HG03432 (cell line): ENCODE measurements around the gene GALNT15.

ENCODE experiments used
- ATAC-seq: cut with Tn5 transposase; IDR thresholded peaks from one replicate; pipeline ENCODE4 v1.9.1; 2021; ENCODE audit warnings: mild to moderate bottlenecking, moderate library complexity; ENCODE audit not compliant: unreplicated experiment

Gene GALNT15

DNA sequence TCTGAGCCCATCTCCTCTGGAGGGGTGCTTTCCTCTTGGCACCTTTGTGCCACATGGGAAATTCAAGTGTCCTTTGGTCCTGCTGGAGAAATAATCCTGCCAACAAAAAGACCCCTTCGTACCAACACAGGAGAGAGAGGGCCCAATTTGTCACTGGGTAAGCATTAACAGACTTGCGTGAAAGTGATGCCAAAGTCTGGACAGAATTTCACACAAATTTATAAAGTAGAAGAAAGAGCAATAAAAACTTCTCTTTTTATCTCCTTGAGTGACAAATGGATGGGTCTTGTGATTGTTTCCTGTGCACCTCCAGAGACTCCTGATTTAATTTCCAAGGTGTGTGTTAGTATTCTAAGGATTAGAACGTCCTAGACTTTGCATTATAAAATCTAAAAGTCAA, 75.4 kb downstream of the GALNT15 start:
- no peak for ATAC-seq

DNA sequence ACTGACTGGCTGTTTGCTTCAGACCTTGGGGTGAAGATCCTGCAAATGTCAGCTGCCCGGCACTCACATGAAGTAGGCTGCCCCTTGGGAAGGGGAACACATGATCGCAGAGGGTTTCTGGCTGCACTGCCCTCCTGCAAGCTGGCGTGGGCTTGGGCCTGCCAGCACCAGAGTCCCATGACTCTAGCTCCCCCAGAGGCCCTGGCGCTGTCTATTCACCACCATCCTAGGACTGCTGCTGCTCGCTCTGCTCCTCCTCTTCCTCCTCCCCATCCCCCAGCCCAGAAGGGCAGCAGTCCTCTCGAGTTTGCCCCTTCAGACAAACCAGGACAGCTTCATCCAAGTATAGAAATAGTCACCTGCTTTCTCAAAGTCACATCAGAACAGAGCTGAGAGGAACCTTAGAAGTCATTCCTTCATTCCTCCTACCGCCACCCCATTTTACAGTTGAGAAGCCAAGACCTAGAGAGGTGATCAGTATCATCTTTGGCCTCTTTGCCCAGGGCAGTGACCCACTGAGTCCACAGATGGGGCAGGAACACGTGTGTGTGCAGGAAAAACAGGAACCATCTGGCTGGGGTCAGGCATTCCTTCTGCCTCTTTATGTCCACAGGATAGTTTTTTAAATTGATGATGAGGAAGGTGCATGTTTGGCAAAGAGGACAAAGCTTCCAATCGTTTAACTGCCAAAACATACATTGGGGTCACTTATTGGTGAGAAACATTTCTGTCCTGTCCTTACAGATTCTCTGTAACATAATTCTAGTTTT, 77.0 kb downstream of the GALNT15 start:
- no peak for ATAC-seq

DNA sequence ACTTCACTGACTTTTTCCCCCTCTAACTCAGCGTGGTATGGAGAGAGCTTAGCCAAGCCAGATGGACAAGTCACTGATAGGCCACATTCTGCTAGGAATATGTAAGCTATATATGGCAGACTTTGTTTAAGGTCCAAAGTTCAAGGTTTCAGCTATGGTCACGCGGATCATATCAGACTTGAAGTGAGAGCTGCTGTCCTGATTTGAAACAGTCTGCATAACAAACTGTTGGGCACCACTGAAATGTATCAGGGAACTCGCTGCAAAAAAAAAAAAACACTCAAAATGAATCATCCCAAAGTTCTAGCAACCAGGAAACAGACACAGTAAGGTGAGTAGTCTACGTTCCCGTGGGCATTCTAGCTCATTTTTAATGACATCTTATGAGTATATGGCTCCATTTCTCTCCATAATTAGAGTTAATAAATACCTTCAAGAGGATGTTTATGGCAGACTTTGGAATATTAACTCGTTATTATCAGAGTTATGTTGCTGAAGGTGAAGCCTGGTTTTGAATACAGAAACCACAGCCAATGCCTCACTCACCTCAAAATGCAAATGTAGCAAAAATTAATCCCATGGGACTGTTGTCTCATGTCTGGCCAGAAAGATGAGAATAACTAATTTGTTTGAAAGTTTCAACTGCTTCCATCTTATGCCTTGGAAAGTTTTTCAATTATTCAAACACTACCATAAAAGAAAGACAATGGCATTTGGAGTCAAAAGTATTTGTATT, 77.9 kb downstream of the GALNT15 start:
- peak; percentile 51 for ATAC-seq

DNA sequence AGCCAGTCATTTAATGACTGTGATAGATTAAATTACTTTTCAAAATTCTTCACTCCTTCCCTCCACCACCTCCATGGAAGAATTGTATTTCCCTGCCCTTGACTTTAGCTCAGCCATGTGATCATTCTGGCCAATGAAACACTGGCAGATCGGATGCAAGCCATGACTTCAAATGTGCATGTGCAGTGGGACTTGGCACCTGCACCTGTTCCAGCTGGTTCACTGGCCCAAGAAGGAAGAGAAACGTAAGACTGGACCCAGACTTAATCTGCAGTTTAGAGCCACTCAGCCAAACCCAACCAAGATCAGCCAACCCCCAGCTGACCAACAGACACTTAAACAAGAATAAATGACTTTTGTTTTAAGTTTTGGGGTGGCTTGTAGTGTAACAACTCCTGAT, 78.5 kb downstream of the GALNT15 start:
- ATAC-seq, result peak; percentile 26

DNA sequence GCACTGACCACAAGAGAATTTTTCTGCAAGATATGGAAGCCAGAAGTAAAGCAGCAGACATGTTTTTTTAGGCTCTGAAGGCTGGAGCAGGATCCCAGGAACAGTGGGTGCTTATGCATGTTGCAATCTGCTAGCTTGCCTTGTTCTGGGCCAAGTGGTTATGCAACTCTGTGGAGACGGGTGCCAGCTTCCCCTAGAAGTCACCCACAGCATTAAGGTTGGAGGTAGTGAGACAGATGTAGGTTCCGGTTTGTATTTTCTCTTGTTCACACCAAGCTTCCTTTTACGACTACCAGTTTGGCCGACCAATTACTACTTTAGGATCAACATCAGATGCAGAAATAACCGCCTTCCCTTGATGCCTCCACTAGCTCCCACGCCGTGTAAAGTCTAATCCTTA, 79.1 kb downstream of the GALNT15 start:
- no peak for ATAC-seq

DNA sequence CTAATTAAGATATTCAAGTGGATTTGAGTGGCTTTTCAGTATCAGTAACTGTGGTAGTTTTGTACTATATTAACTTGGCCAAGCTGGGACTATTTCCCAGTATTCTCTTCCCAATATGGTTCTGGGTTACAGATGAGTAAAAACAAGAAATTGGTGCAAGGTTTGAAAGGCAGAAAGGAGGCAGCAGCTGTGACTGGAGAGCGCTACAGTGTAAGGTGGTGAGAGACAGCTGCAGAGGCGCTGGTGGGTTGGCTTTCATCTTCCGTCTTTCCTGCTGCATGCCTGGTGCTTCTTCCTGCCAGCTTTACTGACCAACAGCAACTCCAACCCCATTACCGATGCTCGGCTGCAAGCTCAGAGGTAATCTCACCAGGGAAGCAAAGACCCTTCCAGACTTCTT, 80.4 kb downstream of the GALNT15 start:
- no peak for ATAC-seq

DNA sequence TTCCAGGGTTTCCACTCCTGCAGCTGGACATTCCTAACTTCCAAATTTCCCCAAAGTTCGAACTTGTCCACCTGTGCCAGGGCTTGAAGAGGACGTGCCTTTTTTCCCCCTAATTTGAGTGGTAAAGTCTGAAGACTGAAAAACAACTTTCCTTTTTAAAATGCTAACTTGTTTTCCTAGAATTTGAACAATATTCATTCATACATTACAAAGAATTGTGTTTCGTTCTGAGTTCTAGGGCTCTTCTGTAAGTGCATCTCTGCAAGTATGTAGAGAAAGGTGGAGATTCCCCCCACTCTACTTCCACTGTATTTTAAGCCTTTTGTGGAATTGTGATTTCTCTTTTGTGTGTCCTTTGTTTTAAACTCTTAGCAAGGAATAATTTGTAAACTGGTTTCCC, 80.8 kb downstream of the GALNT15 start:
- no peak for ATAC-seq

DNA sequence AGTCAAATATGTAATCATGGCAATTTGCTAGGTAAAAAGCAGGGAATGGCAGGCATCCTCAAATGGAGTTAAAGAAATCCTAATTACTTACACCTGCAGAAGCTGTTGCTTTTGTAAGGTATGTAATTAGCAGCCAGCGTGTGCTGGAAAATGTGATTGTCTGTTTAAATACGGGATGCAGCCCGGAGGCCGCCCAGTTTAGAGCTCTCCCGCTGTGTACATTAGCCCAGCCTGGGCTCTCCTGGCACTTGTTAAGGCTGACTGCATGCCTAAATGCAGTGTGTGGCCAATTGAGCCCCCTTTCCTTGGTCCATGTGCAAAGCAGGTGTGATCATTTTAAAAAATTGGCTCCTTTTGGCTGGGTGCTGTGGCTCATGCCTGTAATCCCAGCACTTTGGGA, 81.2 kb downstream of the GALNT15 start:
- no peak for ATAC-seq

DNA sequence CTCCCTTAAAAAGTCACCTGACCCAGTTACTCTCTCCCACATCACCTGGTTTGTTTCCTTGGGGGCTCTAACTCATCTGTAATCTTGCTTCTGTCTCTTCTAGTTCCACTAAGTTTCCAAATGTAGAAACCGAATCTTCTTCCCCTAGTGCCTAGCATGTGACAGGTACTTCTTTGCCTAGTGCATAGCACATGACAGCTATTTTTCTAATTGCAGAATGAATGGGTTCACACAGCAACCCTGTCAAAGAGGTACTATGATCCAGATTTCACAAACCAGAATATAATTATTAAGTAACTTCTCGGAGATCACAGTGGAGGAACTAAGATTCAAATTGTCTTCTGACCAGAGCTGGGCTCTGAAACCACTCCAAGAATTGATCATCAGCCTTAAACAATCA, 82.8 kb downstream of the GALNT15 start:
- ATAC-seq, result no peak

DNA sequence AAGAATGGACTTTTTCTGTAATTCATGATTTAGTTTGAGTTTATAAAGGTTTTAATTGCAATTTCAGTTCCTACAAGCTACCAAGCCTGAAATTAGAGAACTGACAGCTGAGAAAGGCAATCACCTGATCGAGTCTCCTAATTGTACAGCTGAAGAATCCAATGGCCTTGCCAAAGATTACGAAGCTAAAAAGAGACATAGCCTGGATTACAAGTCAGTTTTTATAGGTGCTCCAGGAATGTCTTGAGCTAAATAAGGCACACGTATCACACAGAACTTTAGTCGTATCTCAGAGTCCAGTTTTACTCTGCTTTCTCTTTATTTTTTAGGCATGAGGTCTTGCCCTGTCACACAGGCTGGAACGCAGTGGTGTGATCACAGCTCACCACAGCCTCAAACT, 83.7 kb downstream of the GALNT15 start:
- ATAC-seq, result no peak

DNA sequence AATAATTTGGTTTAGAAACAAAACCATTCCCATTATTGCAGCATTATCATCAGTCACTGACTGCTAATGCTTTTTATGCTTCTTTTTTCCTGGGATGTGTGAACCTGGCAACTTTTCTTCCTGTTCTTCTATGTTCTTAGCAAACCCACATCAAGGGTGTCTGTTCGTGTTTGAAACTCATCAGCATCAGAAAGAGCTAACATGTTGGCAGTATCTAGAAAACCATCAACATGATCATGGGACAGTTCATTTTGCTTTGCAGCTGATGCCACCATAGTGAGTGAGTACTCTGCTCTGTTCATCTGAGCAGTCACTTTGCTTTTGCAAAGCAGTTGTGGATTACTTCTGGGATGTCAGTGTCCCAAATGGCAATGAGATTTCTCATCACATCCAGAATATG, 84.4 kb downstream of the GALNT15 start:
- ATAC-seq, result no peak

DNA sequence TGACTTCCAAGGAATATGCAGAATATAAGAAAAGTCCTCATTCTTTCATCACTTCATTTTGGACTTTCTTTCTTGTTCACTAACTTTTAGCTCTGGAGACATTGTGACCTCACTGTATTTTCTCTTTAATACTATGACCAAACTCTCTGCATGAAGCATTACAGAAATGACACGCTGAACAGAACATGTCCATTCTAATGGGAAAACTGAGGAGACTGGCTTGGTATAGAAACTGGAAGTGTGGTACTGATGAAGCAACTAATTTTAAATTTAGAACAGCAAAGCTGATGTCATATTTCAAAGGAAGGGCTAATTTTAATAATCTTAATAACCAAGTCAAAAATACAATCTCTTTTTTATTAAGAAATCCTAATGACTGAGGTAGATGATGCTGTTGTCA, 85.6 kb downstream of the GALNT15 start:
- no peak for ATAC-seq

DNA sequence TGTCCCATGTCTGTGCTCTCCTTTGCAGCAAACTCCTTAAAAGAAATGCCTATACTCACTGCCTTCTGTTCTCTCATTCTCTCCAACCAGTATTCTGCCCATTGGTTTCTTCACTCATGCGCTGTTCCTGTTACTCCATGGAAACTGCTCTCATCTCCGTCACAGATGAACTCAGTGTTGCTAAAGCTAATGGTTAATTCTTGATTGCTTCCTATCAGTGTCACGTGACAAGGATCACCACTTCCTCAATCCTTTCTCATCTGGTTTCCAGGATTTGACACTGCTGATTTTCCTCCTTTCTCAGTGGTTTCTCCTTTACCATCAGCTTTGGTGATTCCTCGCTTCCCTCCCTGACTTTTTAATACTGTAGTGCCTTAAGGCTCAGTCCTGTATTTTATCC, 87.7 kb downstream of the GALNT15 start:
- no peak for ATAC-seq

DNA sequence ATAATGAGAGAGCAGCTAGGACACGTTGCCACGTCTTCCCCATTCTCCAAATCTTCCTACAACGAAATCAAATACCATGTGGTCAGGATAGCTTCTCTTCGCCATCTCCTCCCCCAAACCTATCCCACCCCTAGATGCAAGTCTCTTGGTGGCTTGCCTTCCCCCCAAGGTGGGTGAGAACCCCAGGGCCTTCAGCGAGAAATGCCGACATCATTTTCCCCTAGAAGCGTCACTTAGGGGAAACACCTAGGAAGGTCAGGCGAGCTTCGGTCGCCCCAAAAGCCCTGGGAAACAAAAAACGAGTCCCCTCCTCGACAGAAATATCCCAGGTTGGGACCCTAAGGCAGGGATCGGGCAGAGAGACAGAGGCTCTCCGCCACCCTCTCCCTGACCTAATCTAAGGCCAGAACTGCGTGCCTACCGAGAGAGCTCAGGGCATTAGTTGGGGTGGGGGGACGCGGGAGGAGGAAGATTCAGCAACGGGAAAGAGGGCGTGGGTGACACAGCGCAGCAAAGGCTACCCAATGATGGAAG, 89.8 kb downstream of the GALNT15 start:
- ATAC-seq, result peak; percentile 0

DNA sequence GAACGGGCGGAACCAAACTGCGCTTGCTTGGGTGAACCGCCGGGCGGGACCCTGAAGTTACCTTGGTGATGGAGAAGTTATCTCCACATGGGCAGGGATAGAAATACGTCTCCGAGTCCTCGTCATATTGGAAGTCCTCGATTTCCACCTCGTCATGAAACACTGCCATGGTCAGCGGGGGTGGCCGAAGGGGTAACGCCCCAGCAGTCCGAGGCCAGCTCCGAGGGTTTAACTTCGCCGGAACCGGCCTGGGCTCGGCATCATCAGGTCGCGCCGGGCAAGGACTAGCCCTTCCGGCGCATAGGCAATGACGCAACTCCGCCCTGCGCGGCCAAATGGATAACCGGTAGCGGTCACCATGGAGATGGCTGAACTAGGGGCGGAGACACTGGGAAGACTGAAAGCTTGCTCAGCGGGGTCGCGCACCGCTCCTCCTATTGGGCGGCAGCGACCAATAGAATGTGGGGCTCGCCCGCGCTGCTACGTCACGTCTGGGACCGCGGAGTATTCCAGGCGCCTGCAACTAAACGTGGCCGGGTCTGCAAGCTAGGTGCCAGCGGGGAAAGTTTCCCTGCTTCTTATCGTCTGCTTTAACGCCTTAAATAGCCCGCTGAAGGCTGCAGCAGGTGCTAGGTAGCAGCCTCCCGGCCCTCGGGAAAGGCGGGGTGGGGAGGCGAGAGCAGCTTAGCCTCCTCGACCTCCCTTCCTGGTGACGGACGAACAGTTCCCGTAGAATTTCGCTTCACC, 90.4 kb downstream of the GALNT15 start, which contains the start of the genes DPH3 and OXNAD1:
Gene DPH3, minus strand, starts transcription at position 236 of the 747 bp plus-strand sequence. Its CDS starts 67 bp downstream, at position 169.
Gene OXNAD1, plus strand, starts transcription at position 505 of the 747 bp plus-strand sequence. CDS start 5,741 bp downstream, outside the sequence.
- peak; percentile 99 for ATAC-seq

DNA sequence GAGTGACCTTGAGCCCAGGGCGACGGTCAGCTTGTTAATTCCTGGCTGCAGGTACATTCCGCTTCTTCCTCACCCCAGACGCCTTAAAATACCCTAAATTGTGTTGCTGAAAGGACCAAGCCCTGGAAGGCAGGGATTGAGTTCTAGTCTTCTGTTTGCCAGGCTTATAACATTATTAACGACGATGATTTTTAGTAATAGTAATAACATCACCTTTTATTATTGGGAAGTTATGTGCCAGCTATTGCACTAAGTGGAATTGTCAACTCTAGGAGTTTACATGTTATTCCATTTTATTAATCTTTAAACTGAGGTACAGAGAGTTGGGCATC, 90.9 kb downstream of the GALNT15 start:
- ATAC-seq, result no peak

DNA sequence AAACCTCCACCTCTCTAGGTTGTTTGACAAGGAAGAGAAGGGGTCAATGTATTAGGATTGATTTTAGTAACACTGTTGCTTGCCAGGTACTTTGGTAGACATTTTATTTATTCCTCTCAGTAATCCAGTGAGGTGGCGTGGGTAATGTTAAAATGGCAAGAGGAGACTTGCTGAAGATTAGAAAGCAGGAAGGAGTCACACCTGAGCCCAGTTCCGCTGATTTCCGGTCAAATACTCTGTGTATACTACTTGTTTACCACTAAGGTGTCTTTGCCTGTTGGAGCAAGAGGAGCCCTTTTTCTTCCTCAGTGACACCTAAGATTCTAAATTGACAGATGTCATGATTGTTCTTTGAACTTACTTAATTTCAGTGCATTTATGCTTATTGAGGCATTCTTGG, 92.2 kb downstream of the GALNT15 start:
- ATAC-seq, result no peak

DNA sequence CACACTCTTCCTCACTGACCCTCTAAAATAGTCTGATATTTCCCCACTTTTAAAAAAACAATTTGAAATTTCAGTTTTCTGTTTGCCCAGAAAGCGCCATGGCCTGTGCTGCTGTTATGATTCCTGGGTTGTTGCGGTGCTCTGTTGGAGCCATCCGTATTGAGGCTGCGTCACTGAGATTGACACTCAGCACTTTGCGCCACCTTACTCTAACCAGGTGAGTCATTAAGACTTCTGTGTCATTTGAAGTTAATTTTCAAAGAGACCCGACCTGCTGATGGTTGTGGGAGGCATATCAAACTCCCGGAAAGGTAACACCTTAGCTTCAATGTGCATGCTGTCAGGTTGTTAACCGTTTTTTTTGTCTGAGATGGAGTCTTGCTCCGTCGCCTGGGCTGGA, 96.4 kb downstream of the GALNT15 start:
- no peak for ATAC-seq

DNA sequence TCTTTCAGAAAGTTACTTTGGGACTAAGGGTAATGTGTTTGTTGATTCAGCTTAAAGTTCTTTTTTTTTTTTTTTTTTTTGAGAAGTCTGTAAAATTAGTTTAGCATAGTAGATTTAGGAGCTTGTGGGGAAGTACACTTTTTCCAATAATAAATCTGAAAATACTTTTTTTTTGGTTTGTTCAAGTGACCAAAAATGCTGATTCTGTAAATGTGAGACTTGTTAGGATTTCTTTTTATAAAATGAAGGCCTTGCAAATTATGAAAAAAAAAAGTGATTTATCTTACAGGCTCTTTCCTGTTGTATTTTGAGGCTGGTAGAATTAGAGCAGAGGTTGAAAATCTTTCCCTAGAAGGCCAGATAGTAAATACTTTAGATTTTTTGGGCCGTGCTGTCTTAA, 98.1 kb downstream of the GALNT15 start:
- no peak for ATAC-seq

DNA sequence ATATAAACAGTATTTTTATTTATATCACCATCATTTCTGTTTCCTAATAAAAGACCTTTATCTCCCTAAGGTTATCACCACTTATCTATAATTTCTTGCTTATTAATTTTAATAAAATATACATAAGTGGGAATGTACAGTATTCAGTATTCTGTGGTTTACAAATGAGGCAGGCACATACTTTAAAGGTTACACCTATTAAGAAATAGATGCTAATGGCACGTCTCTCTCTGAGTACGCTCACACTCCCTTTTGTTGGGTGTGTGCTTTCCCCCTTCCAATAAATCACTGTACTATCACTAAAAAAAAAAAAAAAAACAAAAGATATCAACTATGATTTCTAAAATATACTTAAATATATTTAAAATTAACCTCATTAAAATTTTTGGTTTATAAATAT, 99.4 kb downstream of the GALNT15 start:
- no peak for ATAC-seq

DNA sequence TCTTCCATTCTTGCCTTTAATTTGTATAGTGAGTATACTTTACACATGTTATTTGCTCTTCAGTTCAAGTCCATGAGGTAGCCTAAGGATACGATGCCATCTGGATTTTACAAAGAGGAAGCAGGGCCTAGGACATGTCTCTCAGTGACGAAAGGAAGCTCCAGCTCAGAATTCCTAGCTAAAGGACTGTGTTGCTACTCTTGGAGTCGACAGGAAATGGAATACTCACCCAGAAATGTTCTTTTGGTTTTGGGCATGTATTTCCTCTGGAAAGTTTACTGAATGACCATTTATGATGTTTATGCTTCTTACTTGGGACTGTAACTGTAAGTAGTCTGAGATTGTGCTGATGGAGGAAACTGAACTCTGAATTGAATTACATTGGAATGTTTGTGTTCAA, 103.0 kb downstream of the GALNT15 start:
- no peak for ATAC-seq
